PFSK-1 (cell line): ENCODE results near the gene FKBP5.

Experiments used
- FOXP2 ChIP-seq: optimal IDR thresholded peaks from 2 replicates; pipeline ENCODE3; 2011; ENCODE audit warnings: borderline replicate concordance, control low read depth, inconsistent platforms; ENCODE audit not compliant: insufficient read depth; ENCODE audit errors: extremely low read length, extremely low read depth
- POLR2AphosphoS5 ChIP-seq: IDR thresholded peaks from 2 replicates; pipeline ENCODE4 v1.6.1; 2012; ENCODE audit warnings: low read depth, mild to moderate bottlenecking, control low read depth, low read length, moderate library complexity
- SIN3A ChIP-seq: IDR thresholded peaks from 2 replicates; pipeline ENCODE4 v1.6.1; 2012; ENCODE audit warnings: mild to moderate bottlenecking, low read length, moderate library complexity, borderline replicate concordance; ENCODE audit not compliant: insufficient read depth
- TAF1 ChIP-seq: IDR thresholded peaks from 2 replicates; pipeline ENCODE4 v1.6.1; 2012; ENCODE audit warnings: low read length, control low read depth, borderline replicate concordance; ENCODE audit not compliant: insufficient read depth
- TF ChIP-seq, protein P1 (sequence below), 2 experiments: IDR thresholded peaks; 2 replicates each; pipeline versions ENCODE4 v1.6.1 to v1.8.0; 2011 to 2012; ENCODE audit warnings: low read depth in 2 of 2, low read length in 2 of 2, control low read depth in 1 of 2, inconsistent platforms in 1 of 2, mild to moderate bottlenecking in 1 of 2, moderate library complexity in 1 of 2; ENCODE audit not compliant: insufficient read depth in 1 of 2

DNA sequence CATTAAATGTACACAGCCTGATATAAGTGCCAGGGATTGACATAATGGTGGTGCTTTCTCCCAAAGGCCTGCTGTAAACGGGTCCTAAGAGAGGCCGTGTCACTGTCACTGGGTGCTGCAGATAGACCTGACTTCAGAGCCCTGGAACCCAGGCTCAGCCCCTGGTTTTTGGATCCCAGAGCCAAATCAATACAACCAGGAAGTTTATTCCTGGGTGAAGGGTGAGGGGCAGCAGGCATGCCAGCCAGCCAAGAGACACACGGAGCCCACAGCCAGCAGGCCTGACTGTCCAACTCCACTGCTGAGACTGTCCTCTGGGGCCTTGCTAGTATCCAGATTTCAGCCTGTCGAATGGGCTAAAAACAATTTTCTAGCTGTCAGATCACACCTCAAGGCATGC lies 35.3 kb upstream of the FKBP5 start:
- TF ChIP-seq, protein P1, sequence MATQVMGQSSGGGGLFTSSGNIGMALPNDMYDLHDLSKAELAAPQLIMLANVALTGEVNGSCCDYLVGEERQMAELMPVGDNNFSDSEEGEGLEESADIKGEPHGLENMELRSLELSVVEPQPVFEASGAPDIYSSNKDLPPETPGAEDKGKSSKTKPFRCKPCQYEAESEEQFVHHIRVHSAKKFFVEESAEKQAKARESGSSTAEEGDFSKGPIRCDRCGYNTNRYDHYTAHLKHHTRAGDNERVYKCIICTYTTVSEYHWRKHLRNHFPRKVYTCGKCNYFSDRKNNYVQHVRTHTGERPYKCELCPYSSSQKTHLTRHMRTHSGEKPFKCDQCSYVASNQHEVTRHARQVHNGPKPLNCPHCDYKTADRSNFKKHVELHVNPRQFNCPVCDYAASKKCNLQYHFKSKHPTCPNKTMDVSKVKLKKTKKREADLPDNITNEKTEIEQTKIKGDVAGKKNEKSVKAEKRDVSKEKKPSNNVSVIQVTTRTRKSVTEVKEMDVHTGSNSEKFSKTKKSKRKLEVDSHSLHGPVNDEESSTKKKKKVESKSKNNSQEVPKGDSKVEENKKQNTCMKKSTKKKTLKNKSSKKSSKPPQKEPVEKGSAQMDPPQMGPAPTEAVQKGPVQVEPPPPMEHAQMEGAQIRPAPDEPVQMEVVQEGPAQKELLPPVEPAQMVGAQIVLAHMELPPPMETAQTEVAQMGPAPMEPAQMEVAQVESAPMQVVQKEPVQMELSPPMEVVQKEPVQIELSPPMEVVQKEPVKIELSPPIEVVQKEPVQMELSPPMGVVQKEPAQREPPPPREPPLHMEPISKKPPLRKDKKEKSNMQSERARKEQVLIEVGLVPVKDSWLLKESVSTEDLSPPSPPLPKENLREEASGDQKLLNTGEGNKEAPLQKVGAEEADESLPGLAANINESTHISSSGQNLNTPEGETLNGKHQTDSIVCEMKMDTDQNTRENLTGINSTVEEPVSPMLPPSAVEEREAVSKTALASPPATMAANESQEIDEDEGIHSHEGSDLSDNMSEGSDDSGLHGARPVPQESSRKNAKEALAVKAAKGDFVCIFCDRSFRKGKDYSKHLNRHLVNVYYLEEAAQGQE (IDR thresholded peaks at IDR 0.05; ENCODE audit: insufficient read depth in 1 of 2, low read depth in 2 of 2, low read length in 2 of 2) = no peak
- TF ChIP-seq TAF1 (no peak), SIN3A (no peak), POLR2AphosphoS5 (no peak), FOXP2 (no peak)
